ENCODE measurements around the gene PPY.

PPY gene

GRCh38 chr17:43917348-43918025 is 24.8 kb downstream of the PPY start:
- Histone ChIP-seq H3K4me3 (ENCODE audit: low read depth in 1 of 2, low read length in 2 of 2) (peak overlapping the region; percentile 48 to 58), H3K27ac (ENCODE audit: low read depth, low read length) (no peak overlapping the region), H3K4me1 (ENCODE audit: control insufficient read depth in 1 of 2, insufficient read depth in 2 of 2, low read length in 2 of 2) (no peaks in the 10 kb centered on the region), H3K27me3 (ENCODE audit: control insufficient read depth in 1 of 2, insufficient read depth in 2 of 2, low read length in 2 of 2) (peaks cover 4 to 16% of the 10 kb centered on the region in 2 donors), H3K36me3 (ENCODE audit: control insufficient read depth in 1 of 2, insufficient read depth in 2 of 2, low read length in 2 of 2) (no peaks in the 10 kb centered on the region), H3K9ac (ENCODE audit: low read depth in 1 of 2, low read length in 2 of 2) (peak overlapping the region; percentile 8 to 48), H3K9me3 (ENCODE audit: control insufficient read depth in 1 of 2, low read length in 2 of 2) (no peaks in the 10 kb centered on the region)

GRCh38 chr17:43917016-43917347 is 25.3 kb downstream of the PPY start:
- no peaks in the 10 kb centered on the region for H3K36me3 ChIP-seq (ENCODE audit: control insufficient read depth in 1 of 2, insufficient read depth in 2 of 2, low read length in 2 of 2)
- H3K9ac ChIP-seq (ENCODE audit: low read depth in 1 of 2, low read length in 2 of 2): peak overlapping the region in 1 of 2 donors; percentile 48
- no peaks in the 10 kb centered on the region for H3K9me3 ChIP-seq (ENCODE audit: control insufficient read depth in 1 of 2, low read length in 2 of 2)
- H3K4me3 ChIP-seq (ENCODE audit: low read depth in 1 of 2, low read length in 2 of 2): peak overlapping the region; percentile 48 to 58
- no peak overlapping the region for H3K27ac ChIP-seq (ENCODE audit: low read depth, low read length)
- peaks cover 4 to 18% of the 10 kb centered on the region in 2 donors for H3K27me3 ChIP-seq (ENCODE audit: control insufficient read depth in 1 of 2, insufficient read depth in 2 of 2, low read length in 2 of 2)
- no peaks in the 10 kb centered on the region for H3K4me1 ChIP-seq (ENCODE audit: control insufficient read depth in 1 of 2, insufficient read depth in 2 of 2, low read length in 2 of 2)

GRCh38 chr17:43916385-43916784 is 25.9 kb downstream of the PPY start:
- Histone ChIP-seq H3K9ac (ENCODE audit: low read depth in 1 of 2, low read length in 2 of 2) (no peak overlapping the region), H3K27me3 (ENCODE audit: control insufficient read depth in 1 of 2, insufficient read depth in 2 of 2, low read length in 2 of 2) (peaks cover 4 to 18% of the 10 kb centered on the region in 2 donors), H3K36me3 (ENCODE audit: control insufficient read depth in 1 of 2, insufficient read depth in 2 of 2, low read length in 2 of 2) (no peaks in the 10 kb centered on the region), H3K4me1 (ENCODE audit: control insufficient read depth in 1 of 2, insufficient read depth in 2 of 2, low read length in 2 of 2) (no peaks in the 10 kb centered on the region), H3K9me3 (ENCODE audit: control insufficient read depth in 1 of 2, low read length in 2 of 2) (no peaks in the 10 kb centered on the region), H3K4me3 (ENCODE audit: low read depth in 1 of 2, low read length in 2 of 2) (peak overlapping the region in 1 of 2 donors; percentile 58), H3K27ac (ENCODE audit: low read depth, low read length) (no peak overlapping the region)

- H3K27me3 ChIP-seq (ENCODE audit: control insufficient read depth in 1 of 2, insufficient read depth in 2 of 2, low read length in 2 of 2): peaks cover 4 to 18% of the 10 kb centered on the region in 2 donors
Measured at GRCh38 chr17:43915559-43915958, 26.7 kb downstream of the PPY start.

GRCh38 chr17:43914451-43914850 is 27.8 kb downstream of the PPY start:
- no peak overlapping the region for H3K9ac ChIP-seq (ENCODE audit: low read depth in 1 of 2, low read length in 2 of 2)
- H3K9me3 ChIP-seq (ENCODE audit: control insufficient read depth in 1 of 2, low read length in 2 of 2): no peaks in the 10 kb centered on the region
- peaks cover 10 to 24% of the 10 kb centered on the region in 2 donors for H3K27me3 ChIP-seq (ENCODE audit: control insufficient read depth in 1 of 2, insufficient read depth in 2 of 2, low read length in 2 of 2)
- no peaks in the 10 kb centered on the region for H3K36me3 ChIP-seq (ENCODE audit: control insufficient read depth in 1 of 2, insufficient read depth in 2 of 2, low read length in 2 of 2)
- H3K4me3 ChIP-seq (ENCODE audit: low read depth in 1 of 2, low read length in 2 of 2): no peak overlapping the region
- no peaks in the 10 kb centered on the region for H3K4me1 ChIP-seq (ENCODE audit: control insufficient read depth in 1 of 2, insufficient read depth in 2 of 2, low read length in 2 of 2)
- no peak overlapping the region for H3K27ac ChIP-seq (ENCODE audit: low read depth, low read length)

More at GRCh38 chr17:43915559-43915958, 26.7 kb downstream of the PPY start:
- Histone ChIP-seq H3K4me1 (ENCODE audit: control insufficient read depth in 1 of 2, insufficient read depth in 2 of 2, low read length in 2 of 2) (no peaks in the 10 kb centered on the region), H3K27ac (ENCODE audit: low read depth, low read length) (no peak overlapping the region), H3K36me3 (ENCODE audit: control insufficient read depth in 1 of 2, insufficient read depth in 2 of 2, low read length in 2 of 2) (no peaks in the 10 kb centered on the region), H3K4me3 (ENCODE audit: low read depth in 1 of 2, low read length in 2 of 2) (no peak overlapping the region), H3K9ac (ENCODE audit: low read depth in 1 of 2, low read length in 2 of 2) (no peak overlapping the region), H3K9me3 (ENCODE audit: control insufficient read depth in 1 of 2, low read length in 2 of 2) (no peaks in the 10 kb centered on the region)

- Histone ChIP-seq H3K36me3 (ENCODE audit: control insufficient read depth in 1 of 2, insufficient read depth in 2 of 2, low read length in 2 of 2) (no peaks in the 10 kb centered on the region), H3K27me3 (ENCODE audit: control insufficient read depth in 1 of 2, insufficient read depth in 2 of 2, low read length in 2 of 2) (peaks cover 16 to 27% of the 10 kb centered on the region in 2 donors), H3K4me1 (ENCODE audit: control insufficient read depth in 1 of 2, insufficient read depth in 2 of 2, low read length in 2 of 2) (no peaks in the 10 kb centered on the region), H3K4me3 (ENCODE audit: low read depth in 1 of 2, low read length in 2 of 2) (no peak overlapping the region), H3K9ac (ENCODE audit: low read depth in 1 of 2, low read length in 2 of 2) (no peak overlapping the region), H3K9me3 (ENCODE audit: control insufficient read depth in 1 of 2, low read length in 2 of 2) (no peaks in the 10 kb centered on the region), H3K27ac (ENCODE audit: low read depth, low read length) (no peak overlapping the region)
Measured at GRCh38 chr17:43913584-43913983, 28.7 kb downstream of the PPY start.

GRCh38 chr17:43912635-43913304 is 29.5 kb downstream of the PPY start:
- Histone ChIP-seq H3K27me3 (ENCODE audit: control insufficient read depth in 1 of 2, insufficient read depth in 2 of 2, low read length in 2 of 2) (peaks cover 22 to 35% of the 10 kb centered on the region in 2 donors), H3K4me1 (ENCODE audit: control insufficient read depth in 1 of 2, insufficient read depth in 2 of 2, low read length in 2 of 2) (peaks cover 2% of the 10 kb centered on the region in 2 donors), H3K9me3 (ENCODE audit: control insufficient read depth in 1 of 2, low read length in 2 of 2) (no peaks in the 10 kb centered on the region), H3K36me3 (ENCODE audit: control insufficient read depth in 1 of 2, insufficient read depth in 2 of 2, low read length in 2 of 2) (no peaks in the 10 kb centered on the region), H3K27ac (ENCODE audit: low read depth, low read length) (no peak overlapping the region), H3K9ac (ENCODE audit: low read depth in 1 of 2, low read length in 2 of 2) (no peak overlapping the region), H3K4me3 (ENCODE audit: low read depth in 1 of 2, low read length in 2 of 2) (no peak overlapping the region)

- H3K4me3 ChIP-seq (ENCODE audit: low read depth in 1 of 2, low read length in 2 of 2): no peak overlapping the region
- H3K9me3 ChIP-seq (ENCODE audit: control insufficient read depth in 1 of 2, low read length in 2 of 2): no peaks in the 10 kb centered on the region
- H3K4me1 ChIP-seq (ENCODE audit: control insufficient read depth in 1 of 2, insufficient read depth in 2 of 2, low read length in 2 of 2): peaks cover 10% of the 10 kb centered on the region in 2 donors
- H3K36me3 ChIP-seq (ENCODE audit: control insufficient read depth in 1 of 2, insufficient read depth in 2 of 2, low read length in 2 of 2): no peaks in the 10 kb centered on the region
- no peak overlapping the region for H3K9ac ChIP-seq (ENCODE audit: low read depth in 1 of 2, low read length in 2 of 2)
- no peak overlapping the region for H3K27ac ChIP-seq (ENCODE audit: low read depth, low read length)
- H3K27me3 ChIP-seq (ENCODE audit: control insufficient read depth in 1 of 2, insufficient read depth in 2 of 2, low read length in 2 of 2): peaks cover 31 to 43% of the 10 kb centered on the region in 2 donors
Measured at GRCh38 chr17:43911904-43912303, 30.4 kb downstream of the PPY start.

GRCh38 chr17:43909537-43910231 is 32.6 kb downstream of the PPY start:
- H3K9ac ChIP-seq (ENCODE audit: low read depth in 1 of 2, low read length in 2 of 2): no peak overlapping the region
- H3K27ac ChIP-seq (ENCODE audit: low read depth, low read length): no peak overlapping the region
- peaks cover 18 to 22% of the 10 kb centered on the region in 2 donors for H3K4me1 ChIP-seq (ENCODE audit: control insufficient read depth in 1 of 2, insufficient read depth in 2 of 2, low read length in 2 of 2)
- H3K4me3 ChIP-seq (ENCODE audit: low read depth in 1 of 2, low read length in 2 of 2): no peak overlapping the region
- peaks cover 49 to 57% of the 10 kb centered on the region in 2 donors for H3K27me3 ChIP-seq (ENCODE audit: control insufficient read depth in 1 of 2, insufficient read depth in 2 of 2, low read length in 2 of 2)
- H3K9me3 ChIP-seq (ENCODE audit: control insufficient read depth in 1 of 2, low read length in 2 of 2): no peaks in the 10 kb centered on the region
- no peaks in the 10 kb centered on the region for H3K36me3 ChIP-seq (ENCODE audit: control insufficient read depth in 1 of 2, insufficient read depth in 2 of 2, low read length in 2 of 2)
